H9 (cell line): ENCODE results near the gene FMN1. TPM values are rescaled to one million over a fixed set of nuclear protein-coding genes. Genes with fewer than 3 reads are reported as not detected.

Experiments
- DNase-seq: peaks from one replicate; pipeline ENCODE4 v3.0.0-alpha.2; 2017
- H2AFZ ChIP-seq: one replicate; pipeline ENCODE4 v1.6.1; 2013; ENCODE audit warnings: mild to moderate bottlenecking, low read length, control low read depth, moderate library complexity
- H2AK5ac ChIP-seq: 2 replicates; pipeline ENCODE4 v1.6.1; 2013; ENCODE audit warnings: low read length, control low read depth, mixed read lengths; ENCODE audit not compliant: insufficient read length
- H2BK120ac ChIP-seq: one replicate; pipeline ENCODE4 v1.6.1; 2013; ENCODE audit warnings: low read depth, mild to moderate bottlenecking, low read length, control low read depth, inconsistent platforms; ENCODE audit not compliant: poor library complexity, severe bottlenecking
- H2BK12ac ChIP-seq: 2 replicates; pipeline ENCODE4 v1.6.1; 2013; ENCODE audit warnings: low read length, control low read depth, mixed read lengths, low read depth; ENCODE audit not compliant: insufficient read length
- H2BK15ac ChIP-seq: 2 replicates; pipeline ENCODE4 v1.6.1; 2013; ENCODE audit warnings: low read depth, low read length, control low read depth
- H2BK20ac ChIP-seq: one replicate; pipeline ENCODE4 v1.6.1; 2013; ENCODE audit warnings: low read depth, mild to moderate bottlenecking, low read length, control low read depth, inconsistent platforms; ENCODE audit not compliant: poor library complexity, severe bottlenecking
- H2BK5ac ChIP-seq: 2 replicates; pipeline ENCODE4 v1.6.1; 2013; ENCODE audit warnings: low read length, control low read depth, mixed read lengths; ENCODE audit not compliant: insufficient read length
- H3K14ac ChIP-seq: 2 replicates; pipeline ENCODE4 v1.6.1; 2013; ENCODE audit warnings: low read length, control low read depth; ENCODE audit not compliant: insufficient read depth
- H3K18ac ChIP-seq: 2 replicates; pipeline ENCODE4 v1.6.1; 2013; ENCODE audit warnings: low read depth, mild to moderate bottlenecking, mixed read lengths, low read length, control low read depth; ENCODE audit not compliant: insufficient read length
- H3K23ac ChIP-seq: 2 replicates; pipeline ENCODE4 v1.6.1; 2013; ENCODE audit warnings: low read length, control low read depth, mixed read lengths, low read depth; ENCODE audit not compliant: insufficient read length
- H3K23me2 ChIP-seq: 2 replicates; pipeline ENCODE4 v1.6.1; 2013; ENCODE audit warnings: low read depth, mild to moderate bottlenecking, mixed read lengths, low read length, control low read depth; ENCODE audit not compliant: insufficient read length, poor library complexity, severe bottlenecking
- H3K27ac ChIP-seq: 2 replicates; pipeline ENCODE4 v1.5.1; 2013; ENCODE audit warnings: low read length, control low read depth, mixed read lengths, low read depth; ENCODE audit not compliant: insufficient read length
- H3K27me3 ChIP-seq: 2 replicates; pipeline ENCODE4 v1.6.1; 2013; ENCODE audit warnings: low read length, control low read depth, inconsistent platforms; ENCODE audit not compliant: insufficient read depth
- H3K4ac ChIP-seq: 2 replicates; pipeline ENCODE4 v1.6.1; 2013; ENCODE audit warnings: low read depth, mild to moderate bottlenecking, control low read depth, inconsistent platforms, low read length, moderate library complexity
- H3K4me1 ChIP-seq: 2 replicates; pipeline ENCODE4 v1.6.1; 2013; ENCODE audit warnings: low read length, control low read depth, inconsistent platforms; ENCODE audit not compliant: insufficient read depth
- H3K4me2 ChIP-seq: 2 replicates; pipeline ENCODE4 v1.6.1; 2013; ENCODE audit warnings: low read length, control low read depth, mixed read lengths; ENCODE audit not compliant: insufficient read length, insufficient read depth
- H3K56ac ChIP-seq: 2 replicates; pipeline ENCODE4 v1.6.1; 2013; ENCODE audit warnings: low read depth, mild to moderate bottlenecking, mixed read lengths, low read length, control low read depth; ENCODE audit not compliant: insufficient read length
- H3K79me1 ChIP-seq: 2 replicates; pipeline ENCODE4 v1.6.1; 2013; ENCODE audit warnings: low read depth, mild to moderate bottlenecking, moderate library complexity, low read length, control low read depth, inconsistent platforms; ENCODE audit not compliant: insufficient read depth, poor library complexity, severe bottlenecking
- H3K79me2 ChIP-seq: 2 replicates; pipeline ENCODE4 v1.6.1; 2013; ENCODE audit warnings: low read length, control low read depth, inconsistent platforms; ENCODE audit not compliant: insufficient read depth
- H3K9ac ChIP-seq: 2 replicates; pipeline ENCODE4 v1.6.1; 2013; ENCODE audit warnings: low read length, control low read depth, mixed read lengths; ENCODE audit not compliant: insufficient read length; ENCODE audit errors: extremely low read depth
- H3K9me3 ChIP-seq: one replicate; pipeline ENCODE4 v1.6.1; 2013; ENCODE audit warnings: low read depth, low read length, inconsistent platforms; ENCODE audit not compliant: control insufficient read depth
- H3T11ph ChIP-seq: one replicate; pipeline ENCODE4 v1.6.1; 2013; ENCODE audit warnings: mild to moderate bottlenecking, low read length, control low read depth, inconsistent platforms
- H4K20me1 ChIP-seq: one replicate; pipeline ENCODE4 v1.6.1; 2013; ENCODE audit not compliant: control insufficient read depth, insufficient read length, insufficient read depth
- H4K5ac ChIP-seq: 2 replicates; pipeline ENCODE4 v1.6.1; 2013; ENCODE audit warnings: low read depth, mild to moderate bottlenecking, mixed read lengths, low read length, control low read depth; ENCODE audit not compliant: insufficient read length
- H4K8ac ChIP-seq: replicated peaks from 2 replicates; pipeline ENCODE4 v1.6.1; 2013; ENCODE audit warnings: low read length, control low read depth, mixed read lengths, low read depth; ENCODE audit not compliant: insufficient read length
- H4K91ac ChIP-seq: 2 replicates; pipeline ENCODE4 v1.6.1; 2013; ENCODE audit warnings: low read depth, mild to moderate bottlenecking, moderate library complexity, mixed read lengths, low read length, control low read depth; ENCODE audit not compliant: insufficient read length
- H3K27ac Mint-ChIP-seq, 3 experiments: 2 replicates in 2 of 3; 3 replicates in 1 of 3; pipeline ENCODE4 v1.8.0; 2020 to 2021; ENCODE audit warnings: mixed read lengths in 3 of 3, mild to moderate bottlenecking in 1 of 3, moderate library complexity in 1 of 3
- H3K27me3 Mint-ChIP-seq: 2 replicates; pipeline ENCODE4 v1.8.0; 2021; ENCODE audit warnings: low read depth, mild to moderate bottlenecking, moderate library complexity, mixed read lengths
- H3K36me3 Mint-ChIP-seq, 3 experiments: 2 replicates in 2 of 3; 3 replicates in 1 of 3; pipeline ENCODE4 v1.8.0; 2020 to 2021; ENCODE audit warnings: low read depth in 3 of 3, mixed read lengths in 3 of 3; ENCODE audit not compliant: insufficient read depth in 1 of 3
- H3K4me1 Mint-ChIP-seq, 2 experiments: 2 replicates each; pipeline ENCODE4 v1.8.0; 2020; ENCODE audit warnings: mixed read lengths in 2 of 2
- H3K4me3 Mint-ChIP-seq, 2 experiments: 2 replicates in 1 of 2; 3 replicates in 1 of 2; pipeline ENCODE4 v1.8.0; 2020 to 2021; ENCODE audit warnings: mild to moderate bottlenecking in 2 of 2, mixed read lengths in 2 of 2, moderate library complexity in 1 of 2
- H3K9me3 Mint-ChIP-seq, 2 experiments: 2 replicates in 1 of 2; 3 replicates in 1 of 2; pipeline ENCODE4 v1.8.0; 2020; ENCODE audit warnings: mild to moderate bottlenecking in 2 of 2, mixed read lengths in 2 of 2, moderate library complexity in 1 of 2
- WGBS: extraction: QIAGEN DNeasy Blood & Tissue Kit; methylation state at CpG from one replicate; pipeline ENCODE4 v1.1.7; 2013; ENCODE audit warnings: missing lambda C conversion rate, low lambda C conversion rate, mixed read lengths; ENCODE audit not compliant: insufficient read length; ENCODE audit errors: extremely low coverage; 5-methylcytosine and 5-hydroxymethylcytosine counted together
- total RNA-seq: library from RNA; stranded (reverse); gene quantifications from 2 replicates; pipeline ENCODE4 v1.2.1, GENCODE V29; 2021
- TF ChIP-seq, protein P1 (sequence below): fragments of 200-600 bp; sonication (generic); conservative IDR thresholded peaks from 3 replicates; pipeline ENCODE4 v1.8.0; 2021; ENCODE audit warnings: antibody characterized with exemption, mild to moderate bottlenecking

FMN1 gene
- total RNA-seq, 1 experiment from 2014 or later: 1.9 TPM

DNA sequence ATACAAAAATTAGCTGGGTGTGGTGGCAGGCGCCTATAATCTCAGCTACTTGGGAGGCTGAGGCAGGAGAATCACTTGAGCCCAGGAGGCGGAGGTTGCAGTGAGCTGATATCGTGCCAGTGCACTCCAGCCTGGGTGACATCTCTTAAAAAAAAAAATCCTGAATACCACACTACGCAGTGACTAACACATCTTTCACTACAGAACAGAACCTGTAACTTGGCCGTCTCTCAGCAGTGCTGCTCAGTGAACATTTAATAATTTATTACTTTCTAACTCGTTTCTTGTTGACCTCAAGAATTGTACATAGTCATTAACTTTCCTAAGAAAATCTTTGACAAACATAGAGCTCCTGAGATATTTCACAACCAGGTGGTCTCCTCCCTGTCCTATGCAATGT, 472.9 kb downstream of the FMN1 start:
- no peaks in the 10 kb centered on the region for H3K9me3 ChIP-seq
- Mint-ChIP-seq H3K9me3 (peaks cover 0 to 3% of the 10 kb centered on the region in 2 experiments; a peak in 3 of 5 replicates), H3K4me3 (no peak overlapping the region), H3K27ac (no peak overlapping the region), H3K36me3 (no peaks in the 10 kb centered on the region; a peak in 1 of 7 replicates), H3K27me3 (peaks cover 79% of the 10 kb centered on the region), H3K4me1 (peaks cover 16 to 26% of the 10 kb centered on the region in 2 experiments)
- WGBS: no CpG with 5 or more reads among the region's 6 CpGs
- H3K27ac ChIP-seq: no peak overlapping the region
- H2BK5ac ChIP-seq: no peak overlapping the region
- H3K23me2 ChIP-seq: peaks cover 18% of the 10 kb centered on the region
- no peak overlapping the region for H3T11ph ChIP-seq
- no peak overlapping the region for H3K4me2 ChIP-seq
- no peak overlapping the region for H2AFZ ChIP-seq
- no peak overlapping the region for H2AK5ac ChIP-seq
- H4K20me1 ChIP-seq: no peaks in the 10 kb centered on the region
- no peak overlapping the region for H3K14ac ChIP-seq
- no peak overlapping the region for H4K5ac ChIP-seq
- H4K91ac ChIP-seq: no peak overlapping the region
- no peak overlapping the region for H2BK120ac ChIP-seq
- no peaks in the 10 kb centered on the region for H3K4me1 ChIP-seq
- no peak overlapping the region for H3K4ac ChIP-seq
- no peak overlapping the region for H2BK12ac ChIP-seq
- no peak overlapping the region for H4K8ac ChIP-seq
- H3K79me2 ChIP-seq: no peaks in the 10 kb centered on the region
- H3K79me1 ChIP-seq: no peaks in the 10 kb centered on the region
- H3K9ac ChIP-seq: no peak overlapping the region
- H3K56ac ChIP-seq: no peak overlapping the region
- H2BK20ac ChIP-seq: no peak overlapping the region
- no peak overlapping the region for H3K23ac ChIP-seq
- TF ChIP-seq, protein P1, sequence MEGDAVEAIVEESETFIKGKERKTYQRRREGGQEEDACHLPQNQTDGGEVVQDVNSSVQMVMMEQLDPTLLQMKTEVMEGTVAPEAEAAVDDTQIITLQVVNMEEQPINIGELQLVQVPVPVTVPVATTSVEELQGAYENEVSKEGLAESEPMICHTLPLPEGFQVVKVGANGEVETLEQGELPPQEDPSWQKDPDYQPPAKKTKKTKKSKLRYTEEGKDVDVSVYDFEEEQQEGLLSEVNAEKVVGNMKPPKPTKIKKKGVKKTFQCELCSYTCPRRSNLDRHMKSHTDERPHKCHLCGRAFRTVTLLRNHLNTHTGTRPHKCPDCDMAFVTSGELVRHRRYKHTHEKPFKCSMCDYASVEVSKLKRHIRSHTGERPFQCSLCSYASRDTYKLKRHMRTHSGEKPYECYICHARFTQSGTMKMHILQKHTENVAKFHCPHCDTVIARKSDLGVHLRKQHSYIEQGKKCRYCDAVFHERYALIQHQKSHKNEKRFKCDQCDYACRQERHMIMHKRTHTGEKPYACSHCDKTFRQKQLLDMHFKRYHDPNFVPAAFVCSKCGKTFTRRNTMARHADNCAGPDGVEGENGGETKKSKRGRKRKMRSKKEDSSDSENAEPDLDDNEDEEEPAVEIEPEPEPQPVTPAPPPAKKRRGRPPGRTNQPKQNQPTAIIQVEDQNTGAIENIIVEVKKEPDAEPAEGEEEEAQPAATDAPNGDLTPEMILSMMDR: no peak
- H3K18ac ChIP-seq: no peak overlapping the region
- H2BK15ac ChIP-seq: no peak overlapping the region
- H3K27me3 ChIP-seq: peaks cover 35% of the 10 kb centered on the region; the same call in 1 of the 2 replicates
- DNase-seq: no peak
